AG08396 (cell line): Measurements from ENCODE around the gene FANCI.

ENCODE experiments used
- DNase-seq: peaks from one replicate; pipeline ENCODE4 v3.0.0; 2012; ENCODE audit warnings: low spot score, mixed read lengths

Gene FANCI

GRCh38 chr15:89307791-89308190 is 64.0 kb downstream of the FANCI start:
- DNase-seq: peak; percentile 68

DNA sequence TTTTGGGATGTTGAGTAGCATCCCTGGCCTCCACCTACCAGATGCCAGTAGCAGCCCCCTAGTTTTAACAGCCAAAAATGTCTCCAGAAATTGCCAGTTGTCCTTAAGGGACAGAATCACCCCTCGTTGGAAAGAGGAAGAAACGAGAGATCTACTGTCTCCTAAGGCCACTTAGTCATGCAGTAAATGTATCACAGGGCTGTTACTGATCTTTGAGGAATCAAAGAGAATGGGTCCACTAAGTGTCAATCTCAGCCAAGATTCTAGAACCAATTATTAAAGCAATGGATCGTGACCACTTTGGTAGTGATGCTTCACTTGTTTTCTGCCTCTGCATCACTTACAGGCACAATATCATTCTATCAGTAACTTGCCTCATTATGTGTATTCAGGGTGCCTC is 64.5 kb downstream of the FANCI start:
- no peak for DNase-seq

DNA sequence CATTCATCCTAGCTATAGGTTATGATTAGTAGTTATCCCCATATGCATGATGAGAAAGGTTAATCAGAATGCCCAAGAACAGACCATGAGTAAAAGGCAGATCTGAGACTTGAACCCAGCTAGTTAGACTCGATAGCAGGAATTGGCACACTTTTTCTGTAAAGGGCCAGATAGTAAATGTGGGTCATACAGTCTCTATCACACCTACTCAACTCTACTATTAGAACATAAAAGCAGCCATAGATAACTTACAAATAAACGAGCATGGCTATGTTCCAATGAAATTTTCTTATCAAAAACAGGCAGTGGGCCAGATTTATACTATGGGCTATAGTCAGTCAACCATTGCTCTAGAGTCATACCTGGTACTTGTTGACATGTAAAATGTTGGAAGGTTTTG is 66.2 kb downstream of the FANCI start:
- no peak for DNase-seq

- no peak for DNase-seq
Observed at GRCh38 chr15:89315375-89315929, 71.7 kb downstream of the FANCI start.

GRCh38 chr15:89316504-89316903 is 72.7 kb downstream of the FANCI start:
- DNase-seq: no peak

GRCh38 chr15:89317186-89317720 is 73.5 kb downstream of the FANCI start:
- DNase-seq: no peak

DNA sequence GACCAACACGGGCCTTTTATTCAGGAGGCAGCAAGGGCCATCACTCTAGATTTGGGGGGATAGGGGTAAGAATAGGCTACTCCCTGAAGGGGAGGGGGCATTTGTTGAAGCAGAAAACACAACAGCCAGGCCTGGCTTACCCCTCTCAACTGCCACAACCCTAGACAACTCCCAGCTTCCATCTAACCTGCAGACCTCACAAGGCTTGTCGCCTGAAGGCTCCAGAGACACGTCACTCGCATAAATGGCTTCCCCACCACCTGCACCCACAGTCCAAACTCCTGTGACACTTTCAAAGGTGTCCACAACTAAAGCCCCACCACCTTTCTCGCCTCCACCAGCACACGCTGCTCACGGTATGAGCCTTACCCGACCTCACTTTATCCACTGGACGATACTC is 75.9 kb downstream of the FANCI start:
- DNase-seq: no peak

DNA sequence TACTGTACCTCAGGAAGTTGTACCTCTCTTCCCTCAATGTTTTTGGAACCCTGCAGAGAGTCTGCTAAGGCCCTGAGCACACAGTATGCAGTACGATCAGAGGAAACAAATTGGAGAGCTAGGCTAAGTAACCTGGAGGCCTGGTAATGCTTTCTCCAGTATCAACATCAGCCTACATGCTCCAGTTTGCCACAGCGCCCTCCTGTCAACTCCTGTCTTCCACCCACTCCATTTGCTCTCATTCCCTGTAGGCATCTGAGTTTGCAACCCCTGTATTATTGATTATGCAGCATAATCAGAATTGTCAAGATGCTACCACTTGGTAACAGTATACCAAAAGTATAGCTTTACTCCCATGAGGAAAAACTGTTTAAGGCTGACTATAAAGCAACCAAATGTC is 76.4 kb downstream of the FANCI start:
- no peak for DNase-seq

- no peak for DNase-seq
Observed at GRCh38 chr15:89321521-89322410, 78.0 kb downstream of the FANCI start.

DNA sequence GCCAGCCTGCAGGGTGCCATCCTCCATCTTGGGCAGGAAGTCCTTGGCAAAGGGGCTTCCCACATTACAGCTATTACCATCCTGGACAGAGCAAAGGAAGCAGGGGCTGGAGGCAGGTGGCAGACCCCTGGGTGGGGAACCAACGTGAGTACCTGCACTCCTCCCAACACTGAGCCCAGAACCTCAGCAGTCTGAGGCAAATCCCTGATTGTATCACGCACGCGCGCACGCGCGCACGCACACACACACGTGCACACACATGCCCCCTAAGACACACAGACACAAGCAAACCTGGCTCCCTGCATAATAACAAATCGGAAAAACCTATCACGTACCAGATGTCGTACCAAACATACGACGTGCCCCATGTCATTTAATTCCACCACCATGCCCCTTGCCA is 79.0 kb downstream of the FANCI start:
- no peak for DNase-seq

DNA sequence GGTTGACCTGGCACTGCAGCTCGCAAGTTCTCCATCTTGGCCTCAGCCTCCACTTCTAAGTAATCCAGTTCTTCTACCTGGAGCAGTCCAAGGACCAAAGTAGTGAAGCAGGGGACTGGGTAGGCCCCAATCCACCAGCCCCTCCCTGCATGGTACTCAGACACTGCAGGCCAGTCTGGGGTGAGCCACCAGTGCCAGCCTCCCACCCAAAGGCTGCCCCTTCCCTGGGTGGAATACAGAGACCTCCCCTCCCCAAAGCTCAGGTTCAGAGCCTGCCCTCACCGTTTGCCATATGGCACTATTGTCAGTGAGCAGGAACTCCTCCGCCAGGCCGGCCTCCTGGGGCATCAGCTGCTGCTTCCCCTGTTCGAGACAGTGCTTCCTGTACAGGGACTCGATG is 80.0 kb downstream of the FANCI start:
- no peak for DNase-seq

DNA sequence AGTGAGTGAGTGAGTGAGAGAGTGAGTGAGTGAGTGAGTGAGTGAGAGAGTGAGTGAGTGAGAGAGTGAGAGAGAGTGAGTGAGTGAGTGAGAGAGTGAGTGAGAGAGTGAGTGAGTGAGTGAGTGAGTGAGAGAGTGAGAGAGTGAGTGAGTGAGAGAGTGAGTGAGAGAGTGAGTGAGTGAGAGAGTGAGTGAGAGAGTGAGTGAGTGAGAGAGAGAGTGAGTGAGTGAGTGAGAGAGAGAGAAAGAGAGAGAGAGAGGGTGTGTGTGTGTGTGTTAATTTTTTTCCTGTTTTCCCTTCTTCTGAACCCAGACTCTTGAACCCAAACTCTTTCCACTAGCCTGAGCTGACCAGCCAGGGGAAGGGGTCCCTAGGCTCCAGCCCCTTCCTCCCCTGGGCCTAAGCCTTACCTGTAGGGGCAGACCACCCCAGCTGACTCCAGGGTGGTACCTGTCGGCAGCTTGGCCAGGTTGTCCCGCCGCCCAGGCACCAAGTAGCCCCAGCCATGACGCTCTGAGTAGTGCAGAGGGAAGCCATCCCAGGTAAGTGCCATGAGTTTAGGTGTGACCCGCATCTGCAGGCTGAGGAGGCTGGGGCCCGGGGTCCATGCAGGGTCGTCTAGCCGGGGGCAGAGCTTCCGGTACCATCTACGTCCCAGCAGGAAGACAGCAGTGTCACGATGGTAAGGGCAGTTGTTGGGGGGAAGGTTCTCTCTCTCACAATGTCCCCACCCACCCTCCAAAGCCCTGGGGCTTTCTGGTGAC is 81.4 kb downstream of the FANCI start:
- DNase-seq: no peak

GRCh38 chr15:89326316-89326715 is 82.5 kb downstream of the FANCI start:
- DNase-seq: no peak

DNA sequence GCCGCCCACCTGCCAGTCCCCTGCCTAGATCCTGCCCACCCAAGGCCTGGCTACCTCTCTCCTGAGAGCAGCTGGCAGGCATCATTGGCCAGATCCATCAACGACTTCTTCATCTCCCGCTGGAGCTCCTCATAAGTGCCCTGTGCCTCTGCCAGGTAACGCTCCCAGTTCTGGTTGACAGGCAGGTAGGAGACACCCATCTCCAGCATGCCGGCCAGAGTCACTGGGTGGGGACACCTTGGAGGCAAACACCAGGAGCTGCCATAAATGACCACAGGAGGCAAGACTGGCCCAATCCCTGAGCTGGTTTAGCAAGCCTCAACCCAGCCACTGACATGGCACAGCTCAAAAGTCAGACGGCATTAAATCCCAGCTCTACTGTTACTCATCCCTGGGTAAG is 83.3 kb downstream of the FANCI start:
- DNase-seq: no peak

- DNase-seq: no peak
Observed at GRCh38 chr15:89328398-89329254, 84.8 kb downstream of the FANCI start.

GRCh38 chr15:89329329-89330084 is 85.7 kb downstream of the FANCI start:
- no peak for DNase-seq

DNA sequence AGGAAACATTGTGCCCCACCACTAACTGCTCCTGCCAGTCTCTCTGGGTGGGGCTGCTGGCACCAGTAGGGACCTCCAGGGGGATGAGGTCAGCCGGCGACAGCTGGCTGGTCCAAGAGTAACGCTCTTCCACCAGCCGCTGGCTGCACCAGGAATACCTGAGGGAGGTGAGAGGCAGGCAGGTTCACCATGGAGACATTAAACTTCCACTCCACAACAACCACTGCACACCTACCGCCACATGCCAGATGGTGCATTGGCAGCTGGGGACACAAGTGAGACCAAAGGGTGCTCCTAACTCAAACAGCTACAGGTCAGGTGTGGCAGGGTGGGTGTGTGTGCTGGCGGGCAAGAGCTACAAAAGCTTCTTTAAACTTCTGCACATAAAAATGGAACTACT is 86.3 kb downstream of the FANCI start:
- no peak for DNase-seq

DNA sequence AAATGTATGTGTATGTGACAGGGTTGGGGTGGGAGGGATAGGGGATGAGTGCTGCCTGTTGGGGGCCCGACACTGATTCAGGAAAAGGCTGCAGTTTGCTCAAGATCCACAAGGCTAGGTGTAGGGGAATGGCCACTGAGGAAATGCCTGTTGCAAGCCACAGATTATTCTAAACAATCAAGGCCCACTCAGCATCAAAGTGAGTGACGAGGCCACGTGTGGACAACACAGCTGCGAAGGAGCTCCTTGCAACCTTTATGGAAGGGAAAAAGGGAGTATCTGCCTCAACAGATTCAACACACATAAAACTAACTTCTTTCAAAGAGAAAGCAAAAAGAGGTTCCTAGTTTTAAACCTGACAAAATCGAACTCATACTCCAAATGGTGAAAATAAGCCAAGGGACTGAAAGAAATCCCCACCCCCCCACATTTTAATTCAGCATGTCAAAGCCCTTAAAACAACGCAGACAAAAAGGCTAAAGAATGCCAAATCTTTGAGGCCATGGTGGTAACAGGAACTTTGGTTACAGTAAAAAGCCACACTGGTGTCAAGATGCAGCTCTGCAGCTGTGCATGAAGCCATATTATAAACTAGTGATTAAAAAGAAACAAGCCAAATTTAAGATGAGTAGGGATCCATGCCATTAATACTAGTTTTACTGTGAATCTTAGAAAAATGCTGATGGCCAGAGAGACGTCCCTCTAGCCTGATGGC is 87.3 kb downstream of the FANCI start:
- no peak for DNase-seq

GRCh38 chr15:89332446-89332845 is 88.7 kb downstream of the FANCI start:
- DNase-seq: peak; percentile 57
